GM18498 (cell line): Measurements from ENCODE around the gene KCNN2.

Source experiments
- ATAC-seq: cut with Tn5 transposase; IDR thresholded peaks from one replicate; pipeline ENCODE4 v1.9.1; 2021; ENCODE audit warnings: mild to moderate bottlenecking, moderate library complexity; ENCODE audit not compliant: unreplicated experiment

The KCNN2 gene

DNA sequence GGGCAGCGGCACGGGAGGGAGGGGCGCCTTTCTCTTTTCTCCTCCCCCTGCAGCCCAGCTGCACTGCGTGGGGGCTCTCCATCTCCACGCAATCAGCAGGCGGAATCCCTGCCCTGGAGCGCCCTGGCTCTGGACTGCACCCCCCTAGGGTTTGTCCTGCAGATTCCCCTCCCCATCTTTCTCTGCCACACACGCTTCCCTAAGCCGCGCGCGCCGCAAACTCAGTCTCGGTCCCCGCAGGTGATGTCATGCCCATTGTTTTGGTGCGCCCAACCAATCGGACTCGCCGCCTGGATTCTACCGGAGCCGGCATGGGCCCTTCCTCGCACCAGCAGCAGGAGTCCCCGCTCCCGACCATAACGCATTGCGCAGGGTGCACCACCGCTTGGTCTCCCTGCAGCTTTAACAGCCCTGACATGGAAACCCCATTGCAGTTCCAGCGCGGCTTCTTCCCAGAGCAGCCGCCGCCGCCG is at the start of gene KCNN2:
Gene KCNN2, plus strand, starts transcription at position 347 of the 473 bp plus-strand sequence. Its CDS starts 70 bp downstream, at position 417.
- peak; percentile 73 for ATAC-seq

GRCh38 chr5:114312658-114313057 is 49.2 kb upstream of the KCNN2 start:
- no peak for ATAC-seq

GRCh38 chr5:114314061-114314460 is 47.8 kb upstream of the KCNN2 start:
- no peak for ATAC-seq

GRCh38 chr5:114316167-114316566 is 45.7 kb upstream of the KCNN2 start:
- ATAC-seq: no peak

DNA sequence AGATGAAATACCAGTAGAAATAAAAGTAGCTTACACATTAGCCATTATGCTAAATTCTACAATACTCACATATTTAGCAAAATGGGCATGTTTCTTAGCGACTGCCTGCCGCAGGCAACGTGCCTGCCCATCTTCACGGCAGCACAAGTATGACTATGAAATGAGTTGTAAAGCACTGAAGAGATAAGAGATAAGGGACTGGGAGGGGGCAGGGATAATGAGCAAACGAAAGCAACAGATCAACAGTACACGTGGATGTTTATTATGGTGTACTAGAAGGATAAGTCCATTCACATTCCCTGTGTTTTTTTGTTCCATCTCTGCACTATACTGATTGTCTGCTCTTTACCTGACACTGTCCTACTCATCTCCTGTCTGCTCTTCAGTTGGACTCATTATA is 44.1 kb upstream of the KCNN2 start:
- ATAC-seq: no peak

DNA sequence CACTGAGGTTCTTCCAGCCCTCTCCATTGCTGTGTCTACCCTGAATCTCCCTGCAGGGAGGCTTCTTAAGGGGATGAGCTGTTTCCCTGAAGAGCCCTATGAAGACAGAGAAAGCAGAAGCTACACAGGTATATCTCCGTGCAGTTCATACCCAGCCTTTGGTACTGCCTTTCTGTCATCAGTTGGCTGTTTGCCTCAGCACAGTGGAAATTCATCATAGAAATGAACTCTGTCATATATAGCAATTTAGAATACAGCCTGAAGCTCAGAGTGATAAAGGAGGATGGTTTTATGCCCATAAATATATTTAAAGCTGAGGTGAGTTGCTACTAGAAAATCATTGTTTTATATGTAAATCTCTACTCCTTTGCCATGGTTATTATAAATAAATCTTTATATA is 42.6 kb upstream of the KCNN2 start:
- no peak for ATAC-seq

- ATAC-seq: no peak
Measured at GRCh38 chr5:114319821-114320220, 42.0 kb upstream of the KCNN2 start.

DNA sequence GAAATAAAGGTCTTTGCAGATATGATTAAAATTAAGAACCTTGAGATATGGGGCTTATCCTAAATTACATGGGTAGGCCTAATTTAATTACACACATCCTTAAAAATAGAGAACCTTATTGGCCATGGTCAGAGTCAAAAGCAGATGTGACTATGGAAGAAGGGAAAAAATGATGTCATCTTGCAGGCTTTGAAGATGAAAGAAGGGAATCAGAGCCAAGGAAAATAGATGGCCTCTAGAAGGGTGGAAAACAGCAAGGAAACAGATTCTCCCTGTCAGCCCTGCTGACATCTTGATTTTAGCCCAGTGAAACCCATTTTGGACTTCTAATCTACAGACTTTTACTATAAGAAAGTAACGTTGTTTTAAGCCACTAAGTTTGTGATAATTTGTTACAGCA is 37.6 kb upstream of the KCNN2 start:
- no peak for ATAC-seq

GRCh38 chr5:114325541-114325940 is 36.3 kb upstream of the KCNN2 start:
- ATAC-seq: no peak

DNA sequence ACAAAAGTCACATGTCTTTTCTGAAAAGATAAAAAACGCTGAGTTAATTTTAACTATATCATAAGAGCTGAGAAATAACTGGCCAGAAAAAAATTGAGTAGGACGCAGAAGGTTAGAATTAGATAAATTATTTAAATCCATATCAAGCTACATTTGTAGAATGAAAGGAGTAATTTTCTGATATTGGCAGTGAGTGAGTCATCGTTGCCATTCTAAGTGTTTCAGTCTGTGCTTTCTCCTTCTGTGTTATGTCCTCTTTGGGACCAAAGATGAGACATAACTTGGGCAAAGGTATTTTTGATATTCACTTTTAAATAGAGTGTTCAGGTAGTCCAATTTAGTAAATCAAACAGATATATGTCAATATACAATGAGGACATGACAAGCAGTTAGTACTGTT is 34.4 kb upstream of the KCNN2 start:
- no peak for ATAC-seq

DNA sequence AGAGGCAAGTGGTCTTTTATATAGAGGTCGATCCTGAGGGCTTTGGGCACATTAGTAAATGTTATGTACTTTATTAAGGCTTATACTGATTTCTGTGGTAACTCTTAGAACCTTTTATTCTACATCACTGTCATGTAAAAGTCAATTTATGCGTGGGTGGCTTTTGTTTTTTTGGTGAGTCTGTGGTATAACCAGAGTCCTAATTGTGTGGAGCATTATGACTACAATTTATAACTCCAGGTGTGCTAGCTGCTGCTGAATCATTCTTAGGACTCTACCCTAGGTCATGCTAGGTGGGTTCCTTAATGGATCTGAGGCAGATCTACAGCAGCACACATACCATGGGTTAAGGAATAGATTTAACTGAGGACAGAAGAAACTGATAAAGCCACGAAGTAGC is 33.9 kb upstream of the KCNN2 start:
- no peak for ATAC-seq

- ATAC-seq: no peak
Measured at GRCh38 chr5:114330916-114331531, 30.8 kb upstream of the KCNN2 start.

DNA sequence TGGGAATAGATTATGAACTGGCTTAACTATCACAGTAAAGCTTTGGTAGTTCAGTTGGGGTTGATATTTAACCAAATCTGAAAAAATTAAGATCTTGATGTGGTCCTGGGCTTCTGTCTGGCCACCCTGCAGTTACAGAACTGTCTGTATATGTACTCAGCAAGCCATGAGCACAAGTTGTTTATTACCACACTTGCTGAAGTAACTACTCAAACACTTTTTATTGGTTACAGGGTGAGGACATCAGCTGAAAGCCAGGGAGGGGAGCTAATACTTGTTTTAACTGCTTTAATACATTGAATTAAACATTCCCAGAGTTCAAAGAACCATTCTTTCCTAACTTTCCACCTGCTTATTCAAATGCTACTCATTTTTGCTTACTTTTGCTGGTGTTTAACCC is 29.4 kb upstream of the KCNN2 start:
- ATAC-seq: no peak

- ATAC-seq: no peak
Measured at GRCh38 chr5:114332925-114333324, 28.9 kb upstream of the KCNN2 start.

GRCh38 chr5:114335391-114335790 is 26.5 kb upstream of the KCNN2 start:
- ATAC-seq: no peak

GRCh38 chr5:114339108-114339507 is 22.8 kb upstream of the KCNN2 start:
- ATAC-seq: no peak

GRCh38 chr5:114346181-114346580 is 15.7 kb upstream of the KCNN2 start:
- no peak for ATAC-seq

DNA sequence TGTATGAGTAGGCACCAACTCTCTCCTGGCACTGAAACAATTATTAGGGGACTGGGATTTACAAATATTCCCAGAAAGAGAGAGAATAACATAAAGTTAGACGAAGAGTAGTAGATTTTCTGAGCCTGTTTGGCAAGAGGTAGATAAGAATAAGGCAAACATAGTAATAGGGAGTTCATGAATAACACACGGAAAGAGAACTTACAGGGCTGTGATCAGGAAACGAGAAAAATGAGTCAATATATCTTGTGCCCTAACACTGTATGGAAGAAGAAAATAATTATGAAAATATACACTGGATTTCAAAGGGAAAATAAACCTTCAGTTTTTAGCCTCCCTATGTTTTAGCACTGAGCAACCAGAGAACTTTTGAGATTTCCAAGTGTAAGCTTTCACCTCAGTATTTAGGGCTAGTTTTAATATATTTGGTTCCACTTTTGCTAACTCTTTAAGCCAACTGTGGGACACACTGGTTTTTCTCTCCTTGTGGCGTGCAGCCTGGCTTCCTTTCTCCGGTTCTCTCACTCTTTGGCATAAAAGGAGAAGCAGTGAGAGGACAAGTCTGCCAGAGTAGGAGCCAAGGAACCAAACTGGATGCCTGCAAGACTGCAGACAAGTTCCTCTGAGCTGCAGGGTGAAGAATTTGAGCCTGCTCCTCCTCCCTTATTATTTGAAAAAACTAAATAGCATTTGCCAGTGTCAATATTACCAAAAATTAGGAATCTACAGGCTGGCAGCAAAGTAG is 6.6 kb upstream of the KCNN2 start:
- ATAC-seq: no peak

GRCh38 chr5:114358329-114358728 is 3.5 kb upstream of the KCNN2 start:
- ATAC-seq: no peak

GRCh38 chr5:114360357-114360756 is 1.5 kb upstream of the KCNN2 start:
- ATAC-seq: no peak

- peak; percentile 36 for ATAC-seq
Measured at GRCh38 chr5:114360816-114361723, 800 bp upstream of the KCNN2 start.
